ENCODE data around the gene CPNE2. TPM values are rescaled to one million over a fixed set of nuclear protein-coding genes. Genes with fewer than 3 reads are reported as not detected.

Gene CPNE2
- total RNA-seq, 4 donors from 2014 or later: 41.6 to 154 (median 84.2) TPM

GRCh38 chr16:57053206-57053605 is 39.2 kb upstream of the CPNE2 start:
- Histone ChIP-seq H3K9me3 (no peaks in the 10 kb centered on the region), H3K27me3 (no peaks in the 10 kb centered on the region), H3K27ac (no peak overlapping the region), H3K4me1 (no peaks in the 10 kb centered on the region), H3K4me3 (no peak overlapping the region), H3K36me3 (peaks cover 0 to 34% (median 10%) of the 10 kb centered on the region in 4 donors)
- in situ Hi-C loops (cut with MboI; ENCODE audit: low pct_ligation_motif_present in 1 of 4, low pct_unique_long_range_greater_than_20kb in 1 of 4, low sequenced_read_pairs in 3 of 4): loop anchor here in 1 of 4 donors (25.0 kb wide), 1 partner anchor 191 kb away; the partner anchor contains the start of gene SLC12A3
- no peak for DNase-seq
- TF ChIP-seq EP300 (IDR thresholded peaks at IDR 0.05; ENCODE audit: low read depth): no peak
- no peak for TF ChIP-seq CTCF (IDR thresholded peaks at IDR 0.05)
- TF ChIP-seq POLR2AphosphoS5 (IDR thresholded peaks at IDR 0.05): no peak
- no peak for TF ChIP-seq POLR2A (IDR thresholded peaks at IDR 0.05)
- WGBS, 2 donors (ENCODE audit: low coverage in 1 of 2): 94 to 95% methylated on average over 7 to 9 of the region's 9 CpGs
- intact Hi-C loops (cut with DNase I; ENCODE audit: low total_unique reads): no loop called here

- Histone ChIP-seq H3K27me3 (no peaks in the 10 kb centered on the region), H3K9me3 (no peaks in the 10 kb centered on the region), H3K27ac (no peak overlapping the region), H3K36me3 (peaks cover 0 to 34% (median 10%) of the 10 kb centered on the region in 4 donors), H3K4me3 (no peak overlapping the region), H3K4me1 (no peaks in the 10 kb centered on the region)
- in situ Hi-C loops (cut with MboI; ENCODE audit: low pct_ligation_motif_present in 1 of 4, low pct_unique_long_range_greater_than_20kb in 1 of 4, low sequenced_read_pairs in 3 of 4): loop anchor here in 1 of 4 donors (25.0 kb wide), 1 partner anchor 192 kb away; the partner anchor contains the start of gene SLC12A3
- TF ChIP-seq CTCF (IDR thresholded peaks at IDR 0.05) (no peak), POLR2AphosphoS5 (IDR thresholded peaks at IDR 0.05) (no peak), POLR2A (IDR thresholded peaks at IDR 0.05) (no peak), EP300 (IDR thresholded peaks at IDR 0.05; ENCODE audit: low read depth) (no peak)
- intact Hi-C loops (cut with DNase I; ENCODE audit: low total_unique reads): no loop called here
- DNase-seq: no peak
- 60 to 94% methylated on average over 1 to 5 of the region's 5 CpGs for WGBS, 2 donors (ENCODE audit: low coverage in 1 of 2)
These were observed 38.0 kb upstream of the CPNE2 start for GRCh38 chr16:57054338-57054737.

GRCh38 chr16:57054771-57055170 is 37.6 kb upstream of the CPNE2 start:
- H3K4me1 ChIP-seq: no peaks in the 10 kb centered on the region
- DNase-seq: no peak
- TF ChIP-seq POLR2AphosphoS5 (IDR thresholded peaks at IDR 0.05) (no peak), EP300 (IDR thresholded peaks at IDR 0.05; ENCODE audit: low read depth) (no peak), CTCF (IDR thresholded peaks at IDR 0.05) (no peak), POLR2A (IDR thresholded peaks at IDR 0.05) (no peak)
- peaks cover 0 to 34% (median 10%) of the 10 kb centered on the region in 4 donors for H3K36me3 ChIP-seq
- H3K9me3 ChIP-seq: no peaks in the 10 kb centered on the region
- no peaks in the 10 kb centered on the region for H3K27me3 ChIP-seq
- 67 to 84% methylated on average over 1 to 6 of the region's 7 CpGs for WGBS, 2 donors (ENCODE audit: low coverage in 1 of 2)
- in situ Hi-C loops (cut with MboI; ENCODE audit: low pct_ligation_motif_present in 1 of 4, low pct_unique_long_range_greater_than_20kb in 1 of 4, low sequenced_read_pairs in 3 of 4) (loop anchor here in 1 of 4 donors (25.0 kb wide), 1 partner anchor 192 kb away; the partner anchor contains the start of gene SLC12A3), intact Hi-C loops (cut with DNase I; ENCODE audit: low total_unique reads) (no loop called here)
- no peak overlapping the region for H3K27ac ChIP-seq
- H3K4me3 ChIP-seq: no peak overlapping the region

- DNase-seq: no peak
- no peaks in the 10 kb centered on the region for H3K27me3 ChIP-seq
- H3K4me1 ChIP-seq: peaks cover 0 to under 1% (median 0%) of the 10 kb centered on the region in 4 donors
- peaks cover 0 to 34% (median 10%) of the 10 kb centered on the region in 4 donors for H3K36me3 ChIP-seq
- H3K9me3 ChIP-seq: no peaks in the 10 kb centered on the region
- WGBS, 2 donors (ENCODE audit: low coverage in 1 of 2): 94% methylated on average over 3 to 6 of the region's 6 CpGs
- no peak overlapping the region for H3K27ac ChIP-seq
- TF ChIP-seq CTCF (IDR thresholded peaks at IDR 0.05) (no peak), EP300 (IDR thresholded peaks at IDR 0.05; ENCODE audit: low read depth) (no peak), POLR2AphosphoS5 (IDR thresholded peaks at IDR 0.05) (no peak), POLR2A (IDR thresholded peaks at IDR 0.05) (no peak)
- in situ Hi-C loops (cut with MboI; ENCODE audit: low pct_ligation_motif_present in 1 of 4, low pct_unique_long_range_greater_than_20kb in 1 of 4, low sequenced_read_pairs in 3 of 4): loop anchor here in 1 of 4 donors (25.0 kb wide), 1 partner anchor 193 kb away; the partner anchor contains the start of gene SLC12A3
- intact Hi-C loops (cut with DNase I; ENCODE audit: low total_unique reads): no loop called here
- no peak overlapping the region for H3K4me3 ChIP-seq
These were observed 36.7 kb upstream of the CPNE2 start for GRCh38 chr16:57055671-57056070.
